NOMO-1 (cell line): ENCODE measurements around the gene UNC13D.
"Not testable (repeated sequence)": the region's sequence is repeated elsewhere in the genome, so short reads cannot be mapped to it uniquely, and the experiment has no call there.

Experiments used
- DNase-seq, 2 experiments: peaks; one replicate each; lab custom pipeline; 2025; ENCODE audit not compliant: unreplicated experiment in 2 of 2; lab: John Stamatoyannopoulos, UW

The UNC13D gene

DNA sequence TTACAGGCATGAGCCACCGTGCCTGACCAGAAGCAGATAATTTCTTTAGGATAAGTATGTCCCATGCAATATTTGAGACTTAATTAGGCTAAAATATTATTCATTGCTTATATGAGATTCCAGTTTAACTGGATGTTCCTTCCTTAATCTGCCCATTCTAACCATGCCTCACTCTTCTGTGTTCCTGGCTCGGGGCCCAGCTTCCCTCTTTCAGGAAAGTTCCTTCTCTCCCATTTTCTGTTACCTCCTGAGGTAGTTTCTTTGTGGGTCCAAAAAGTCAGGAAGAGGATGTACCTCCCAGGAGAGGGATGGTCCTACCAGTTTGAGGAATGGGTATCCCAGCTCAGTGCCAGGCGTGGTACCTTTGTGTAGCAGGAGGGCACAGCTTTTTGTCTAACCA, 36.3 kb downstream of the UNC13D start:
- DNase-seq = no peak

DNA sequence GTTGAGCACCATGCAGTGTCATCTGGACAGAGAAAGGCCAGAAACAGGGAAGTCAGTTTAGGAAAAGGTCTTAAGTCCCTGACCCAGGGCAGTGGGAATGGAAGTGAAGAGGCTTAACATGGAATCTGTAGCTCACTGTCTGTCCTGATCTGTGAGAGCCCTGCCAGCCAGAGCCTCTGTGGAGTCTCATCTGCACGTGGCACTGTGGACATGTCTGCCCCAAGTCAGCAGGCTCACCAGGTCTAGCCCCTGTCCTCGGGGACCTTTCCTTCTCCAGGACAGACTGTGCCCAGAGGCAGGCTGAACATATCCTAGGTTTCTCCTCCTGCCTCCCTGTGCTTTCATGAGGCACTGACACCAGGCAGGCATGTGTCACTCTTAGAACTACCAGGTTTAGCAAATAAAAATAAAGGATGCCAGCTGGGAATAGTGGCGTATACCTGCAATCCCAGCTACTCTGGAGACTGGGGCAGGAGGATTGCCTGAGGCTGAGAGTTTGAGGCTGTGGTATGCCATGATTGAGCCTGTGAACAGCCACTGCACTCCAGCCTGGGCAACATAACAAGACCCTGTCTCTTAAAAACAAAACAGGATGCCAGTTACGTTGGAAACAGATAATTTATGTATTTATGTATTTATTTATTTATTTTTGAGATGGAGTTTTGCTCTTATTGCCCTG, 37.2 kb downstream of the UNC13D start:
- DNase-seq = no peak

DNA sequence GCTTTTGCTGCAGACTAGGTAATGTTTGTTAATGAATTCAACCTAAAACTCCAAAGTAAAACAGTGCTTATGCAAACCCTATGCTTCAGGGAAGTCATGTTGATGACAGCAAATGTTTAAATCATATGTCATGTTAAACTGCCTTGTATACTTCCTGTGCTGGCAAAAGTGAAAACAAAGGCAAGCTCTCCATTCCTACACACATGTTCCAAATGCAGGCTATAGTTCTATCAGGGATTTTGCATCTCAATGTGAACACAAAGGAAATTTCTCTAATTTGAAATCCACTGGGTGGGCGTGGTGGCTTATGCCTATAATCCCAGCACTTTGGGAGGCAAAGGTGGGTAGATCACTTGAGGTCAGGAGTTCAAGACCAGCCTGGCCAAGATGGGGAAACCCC, 40.3 kb downstream of the UNC13D start:
- DNase-seq = no peak

DNA sequence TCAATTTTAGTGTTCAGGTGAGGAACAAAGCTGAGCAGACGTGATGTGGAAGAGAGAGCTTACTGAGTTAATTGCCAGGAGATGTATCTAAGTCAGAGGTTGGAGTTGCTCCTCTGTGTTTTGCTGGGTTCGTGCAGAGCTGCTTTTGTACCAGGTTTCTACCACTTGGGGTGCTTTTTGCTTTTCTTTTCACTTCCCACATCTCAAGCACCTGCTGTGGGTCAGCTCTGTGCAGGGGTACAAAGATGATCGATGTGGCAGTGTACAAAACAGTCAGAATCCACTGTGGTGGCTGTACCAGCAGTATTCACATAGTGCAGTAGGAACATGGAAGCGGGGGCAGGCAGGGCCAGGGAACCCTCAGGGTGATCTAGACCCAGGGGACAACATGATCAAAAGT, 44.8 kb downstream of the UNC13D start:
- DNase-seq = no peak

DNA sequence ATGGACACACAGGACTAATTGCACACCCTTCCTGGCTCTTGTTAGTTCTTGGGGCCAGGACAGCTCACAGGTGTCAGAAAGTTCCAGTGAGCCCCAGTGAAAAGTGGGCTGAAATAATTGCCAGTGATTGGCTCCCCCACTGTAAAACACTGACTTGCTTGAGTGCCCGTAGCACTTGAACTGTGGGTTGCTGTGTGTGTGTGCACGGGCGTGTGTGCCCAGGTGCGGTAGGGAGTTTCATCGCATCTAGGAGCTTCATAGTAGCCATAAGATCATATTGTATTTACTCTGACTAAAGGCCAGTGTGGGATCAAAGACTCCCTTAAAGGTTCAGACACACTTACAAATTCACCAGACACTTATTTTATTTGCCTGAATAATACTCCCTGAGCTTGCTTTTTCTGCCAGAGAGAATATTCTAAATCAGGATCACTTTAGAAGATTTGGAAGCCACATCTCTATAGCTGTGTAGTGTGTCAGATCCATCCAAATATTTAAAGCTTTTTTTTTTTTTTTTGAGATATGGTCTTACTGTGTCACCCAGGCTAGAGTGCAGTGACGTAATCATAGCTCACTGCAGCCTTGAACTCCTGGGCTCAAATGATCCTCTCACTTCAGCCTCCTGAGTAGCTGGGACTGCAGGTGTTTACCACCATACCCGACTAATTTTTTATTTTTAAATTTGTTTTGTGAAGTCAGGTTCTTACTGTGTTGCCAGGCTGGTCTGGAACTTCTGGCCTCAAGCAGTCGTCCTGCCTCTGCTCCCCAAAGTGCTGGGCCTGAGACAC, 48.2 kb downstream of the UNC13D start:
- DNase-seq = no peak

DNA sequence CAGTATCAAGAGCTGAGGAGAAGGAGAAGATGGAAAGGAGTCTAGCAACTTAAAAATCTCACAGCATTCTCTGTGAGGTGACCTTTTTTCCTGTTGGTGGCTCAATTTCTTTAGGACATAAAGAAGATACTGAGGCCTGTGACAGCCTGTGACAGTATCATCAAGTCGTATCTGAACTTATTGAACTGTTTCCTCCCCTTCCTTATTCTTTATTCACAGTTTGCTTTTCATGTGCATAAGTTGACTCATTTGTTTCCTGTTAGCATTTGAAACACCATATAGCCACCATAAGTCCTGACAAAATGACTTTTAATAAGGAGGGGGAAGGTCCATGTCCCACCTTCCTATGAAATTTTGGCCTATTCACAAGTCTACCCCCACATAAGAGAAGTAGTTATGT, 50.7 kb downstream of the UNC13D start:
- DNase-seq = no peak

DNA sequence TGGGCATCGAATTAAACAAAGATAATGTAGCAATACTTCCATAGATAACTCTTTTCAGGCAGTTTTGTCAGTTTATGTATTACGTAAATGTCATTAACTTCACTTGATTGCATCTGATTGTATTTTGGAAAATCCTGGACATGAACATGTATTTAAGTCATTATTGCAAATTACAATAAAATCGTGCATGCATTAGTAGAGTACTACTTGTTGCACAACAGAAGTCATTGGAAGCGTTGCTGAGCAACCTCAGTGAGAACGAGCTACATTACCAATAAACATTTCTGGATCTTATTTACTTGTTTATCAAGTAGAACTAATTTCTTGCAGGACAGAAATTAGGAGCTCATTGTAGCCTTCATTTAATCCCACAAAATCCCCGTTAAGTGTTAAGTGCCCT, 53.0 kb downstream of the UNC13D start:
- no peak for DNase-seq

DNA sequence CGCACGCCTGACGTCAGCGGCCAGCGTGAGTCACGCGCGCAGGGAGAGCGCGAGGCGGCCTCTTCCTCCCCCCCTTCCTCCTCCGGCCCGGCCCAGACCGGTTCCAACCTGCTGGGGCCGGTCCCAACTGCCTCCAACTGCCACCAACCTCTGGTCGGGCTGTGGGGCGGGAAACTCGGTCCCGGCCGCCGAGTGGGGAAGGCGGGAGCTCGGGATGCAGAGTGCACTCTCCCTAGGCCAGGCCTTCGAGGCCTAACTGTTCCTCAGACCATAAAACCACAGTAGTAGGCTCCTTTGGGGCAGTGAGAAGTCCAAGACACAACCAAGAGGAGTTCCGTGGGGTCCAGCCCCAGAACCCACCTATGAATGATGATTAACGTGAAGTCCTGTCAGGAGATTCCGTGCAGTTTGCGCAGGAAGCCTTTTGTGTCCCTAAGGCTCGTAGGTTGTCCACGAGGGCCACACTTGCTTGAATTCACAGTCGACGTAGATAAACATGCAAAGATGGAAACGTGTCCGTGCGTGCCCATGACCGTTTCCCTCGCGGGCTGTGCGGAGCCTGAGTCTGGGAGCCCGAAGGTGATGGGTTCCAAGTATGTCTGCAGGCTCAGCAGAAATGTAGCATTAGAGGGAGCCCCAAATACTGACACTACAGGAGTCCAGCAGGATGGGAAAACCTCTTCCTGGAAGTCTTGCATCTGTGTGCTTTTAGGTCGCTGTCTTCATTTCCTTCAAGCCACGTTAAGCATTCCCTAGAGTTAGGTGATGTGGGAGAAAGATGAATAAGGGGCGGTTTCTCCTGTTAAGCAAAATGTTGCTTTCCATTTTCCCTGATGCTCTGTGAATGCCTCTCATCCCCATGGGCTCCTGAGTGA, 59.0 kb downstream of the UNC13D start:
- peak; percentile 87 to 92 for DNase-seq

DNA sequence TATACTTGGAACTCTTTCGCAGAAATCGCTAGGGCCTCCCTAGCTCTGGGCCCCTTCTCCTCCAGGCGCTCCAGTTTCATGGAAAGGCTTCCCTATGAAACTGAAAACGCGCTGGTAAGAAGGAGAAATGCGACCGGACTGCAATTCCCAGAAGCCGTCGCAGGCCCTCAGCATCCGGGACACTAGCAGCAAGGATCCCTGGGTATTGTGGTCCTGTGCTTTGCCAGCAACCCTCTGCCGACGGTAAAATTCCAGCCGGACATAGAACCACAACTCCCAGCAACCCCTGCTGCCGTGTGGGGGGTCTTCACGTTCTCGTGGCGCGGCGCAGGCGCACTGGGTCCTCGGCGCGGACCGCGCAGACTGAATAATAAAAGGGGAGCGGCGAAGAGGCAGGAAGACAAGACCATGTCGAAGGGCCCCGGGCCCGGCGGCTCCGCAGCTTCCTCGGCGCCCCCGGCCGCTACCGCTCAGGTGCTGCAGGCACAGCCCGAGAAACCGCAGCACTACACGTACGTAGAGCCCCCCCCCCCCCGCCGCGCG, 59.7 kb downstream of the UNC13D start, which contains the start of gene UNK:
Gene UNK, plus strand, starts transcription at position 334 of the 543 bp plus-strand sequence. Its CDS starts 75 bp downstream, at position 409.
- DNase-seq = peak; percentile 95 to 99

DNA sequence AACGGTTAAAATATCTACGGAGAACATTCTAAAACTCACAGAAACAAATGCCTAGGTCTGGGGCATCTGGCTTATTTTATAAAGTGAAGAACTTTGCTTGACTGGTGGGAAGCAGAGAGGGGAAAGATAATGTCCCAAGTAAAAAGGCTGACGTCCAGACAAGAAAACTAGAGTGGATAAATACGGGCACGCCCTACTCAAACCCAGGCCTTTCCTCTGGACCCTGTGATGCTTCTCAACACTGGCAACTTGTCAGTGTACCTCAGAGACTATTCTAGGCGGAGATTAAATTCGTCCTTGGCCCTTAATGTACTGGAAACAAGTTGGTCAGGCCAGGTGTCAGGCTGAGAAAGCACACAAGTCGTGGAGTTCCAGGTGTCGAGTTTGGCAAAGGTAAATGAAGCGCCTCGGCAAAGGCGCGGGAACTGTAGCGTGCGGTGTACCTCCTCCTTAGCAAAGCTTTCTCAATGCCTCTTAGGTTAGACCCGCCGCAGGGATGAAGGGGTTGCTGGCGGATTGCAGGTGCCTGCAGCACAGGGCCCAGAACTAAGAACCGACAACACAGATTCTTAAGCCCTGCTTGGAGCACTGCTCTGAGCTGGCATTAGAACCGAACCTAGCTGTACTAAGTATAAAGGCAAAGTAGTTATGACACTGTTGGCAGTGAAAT, 60.3 kb downstream of the UNC13D start:
- no peak for DNase-seq

DNA sequence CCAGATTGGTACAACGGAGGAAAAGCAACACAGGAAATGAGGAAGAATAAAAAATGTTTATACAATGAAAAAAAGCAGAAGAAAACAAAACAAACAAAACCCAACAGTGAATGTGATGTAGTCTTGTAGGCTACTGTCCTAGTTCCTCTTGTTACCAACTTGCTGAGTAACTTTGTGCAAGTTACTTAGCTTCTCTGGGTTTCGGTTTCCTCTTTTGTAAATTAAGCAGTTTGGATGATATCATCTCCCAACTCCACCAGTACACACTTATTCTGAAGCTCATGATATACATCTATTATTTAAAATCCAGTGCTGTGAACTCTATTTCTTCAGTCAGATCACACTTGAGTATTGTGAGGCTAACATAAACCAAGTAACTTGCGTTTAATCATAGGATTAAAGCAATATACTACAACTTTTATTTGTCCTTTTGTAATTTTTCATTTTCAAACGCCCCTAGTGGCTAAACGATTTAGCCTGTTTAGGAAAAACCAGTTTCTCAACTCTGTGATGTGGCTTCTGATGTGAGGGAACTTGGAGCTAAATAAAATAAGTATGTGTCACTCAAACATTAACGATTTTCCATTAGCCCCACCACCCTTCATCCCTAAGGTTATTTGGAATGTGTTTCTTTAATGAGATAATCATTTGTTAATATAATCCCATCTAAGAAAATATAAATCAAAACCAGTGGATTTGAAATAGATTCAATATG, 61.0 kb downstream of the UNC13D start:
- peak; percentile 83 to 97 for DNase-seq

DNA sequence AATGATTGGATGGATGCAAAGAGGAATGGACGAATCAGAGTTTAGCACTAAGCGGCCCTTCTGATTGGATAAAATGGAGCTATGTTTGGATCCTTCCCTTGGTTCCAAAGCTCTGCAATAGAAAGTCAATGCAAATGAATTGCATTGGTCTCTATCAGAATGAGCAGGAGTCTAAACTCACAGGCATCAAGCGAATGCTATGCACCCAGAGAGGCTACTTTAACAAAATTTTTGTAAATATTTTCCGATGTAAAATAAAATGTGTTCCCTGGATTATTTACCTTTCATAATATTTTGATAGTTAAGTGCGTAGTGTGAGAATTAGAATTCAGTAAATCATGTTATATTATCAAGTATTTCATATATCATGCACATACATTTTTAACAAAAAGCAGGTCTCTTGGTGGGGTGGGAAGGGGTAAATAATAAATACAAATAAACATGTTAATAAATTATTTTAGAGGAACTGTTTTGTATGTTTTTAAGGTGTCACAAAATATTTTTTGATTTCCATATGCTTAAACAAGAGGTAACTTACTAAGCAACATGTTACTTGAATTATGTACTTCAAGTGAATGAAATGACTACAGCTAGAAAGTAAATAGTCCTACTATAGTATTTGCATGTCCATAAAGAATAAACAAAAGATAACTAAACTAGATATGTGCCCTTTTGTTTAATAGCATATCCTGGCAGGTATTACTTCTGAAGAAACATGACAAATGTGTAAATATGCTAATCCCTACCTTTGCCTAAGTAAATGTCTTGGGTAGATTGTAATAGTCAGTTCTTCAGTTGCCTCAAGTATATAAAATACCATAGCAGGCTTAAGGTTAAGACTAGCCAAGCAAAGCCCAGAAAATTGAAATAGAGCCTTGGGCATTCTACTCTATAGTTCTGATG, 64.0 kb downstream of the UNC13D start:
- DNase-seq = no peak

DNA sequence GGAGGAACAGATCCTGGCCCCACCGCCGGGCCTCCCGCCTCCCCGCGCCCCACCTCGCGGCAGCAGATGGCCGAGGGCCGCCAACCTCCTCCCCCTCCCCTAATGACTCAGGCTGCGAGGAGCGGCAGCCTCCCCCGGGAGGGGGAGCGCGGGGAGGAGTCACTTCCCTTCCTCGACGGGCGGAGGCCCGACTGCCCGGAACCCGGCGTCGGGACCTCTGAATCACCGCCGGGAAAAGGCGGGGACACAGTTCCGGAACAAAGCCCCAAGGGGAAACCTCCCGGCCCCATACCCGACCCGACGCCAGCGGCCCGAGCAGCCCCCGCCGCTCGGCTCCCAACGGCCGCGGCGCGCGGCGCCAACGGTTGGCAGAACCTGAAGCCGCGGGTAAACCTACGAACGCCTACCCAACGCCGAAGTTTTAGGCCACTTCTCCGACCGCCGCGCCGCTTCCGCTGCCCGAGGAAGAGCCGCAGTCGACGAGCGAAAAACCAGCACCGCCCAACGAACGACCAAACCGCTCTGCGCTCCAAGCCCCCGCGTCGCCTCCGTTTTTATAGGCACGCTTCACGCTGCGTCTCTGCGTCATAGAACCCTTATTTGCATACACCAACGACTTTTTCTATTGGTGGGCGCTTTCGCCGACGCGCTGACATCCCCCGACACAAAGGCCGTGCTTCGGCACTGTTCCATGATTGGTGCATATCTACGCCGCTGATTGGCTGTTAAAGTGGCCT, 64.8 kb downstream of the UNC13D start:
- DNase-seq = peak; percentile 99

DNA sequence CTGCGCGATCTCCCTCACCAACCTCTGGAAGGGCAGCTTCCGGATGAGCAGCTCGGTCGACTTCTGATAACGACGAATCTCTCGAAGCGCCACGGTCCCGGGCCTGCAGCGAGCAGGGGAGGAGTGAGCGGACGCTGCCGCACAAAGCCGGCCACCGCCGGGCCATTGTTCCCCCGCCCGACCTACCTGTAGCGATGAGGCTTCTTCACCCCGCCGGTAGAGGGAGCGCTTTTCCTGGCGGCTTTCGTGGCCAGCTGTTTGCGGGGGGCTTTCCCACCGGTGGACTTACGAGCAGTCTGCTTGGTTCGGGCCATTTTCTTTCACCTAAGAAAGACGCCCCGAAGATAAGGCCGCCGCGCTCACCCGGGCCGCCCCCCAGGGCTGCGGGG, 65.3 kb downstream of the UNC13D start:
- peak in 1 of 2 experiments; percentile 72 for DNase-seq

DNA sequence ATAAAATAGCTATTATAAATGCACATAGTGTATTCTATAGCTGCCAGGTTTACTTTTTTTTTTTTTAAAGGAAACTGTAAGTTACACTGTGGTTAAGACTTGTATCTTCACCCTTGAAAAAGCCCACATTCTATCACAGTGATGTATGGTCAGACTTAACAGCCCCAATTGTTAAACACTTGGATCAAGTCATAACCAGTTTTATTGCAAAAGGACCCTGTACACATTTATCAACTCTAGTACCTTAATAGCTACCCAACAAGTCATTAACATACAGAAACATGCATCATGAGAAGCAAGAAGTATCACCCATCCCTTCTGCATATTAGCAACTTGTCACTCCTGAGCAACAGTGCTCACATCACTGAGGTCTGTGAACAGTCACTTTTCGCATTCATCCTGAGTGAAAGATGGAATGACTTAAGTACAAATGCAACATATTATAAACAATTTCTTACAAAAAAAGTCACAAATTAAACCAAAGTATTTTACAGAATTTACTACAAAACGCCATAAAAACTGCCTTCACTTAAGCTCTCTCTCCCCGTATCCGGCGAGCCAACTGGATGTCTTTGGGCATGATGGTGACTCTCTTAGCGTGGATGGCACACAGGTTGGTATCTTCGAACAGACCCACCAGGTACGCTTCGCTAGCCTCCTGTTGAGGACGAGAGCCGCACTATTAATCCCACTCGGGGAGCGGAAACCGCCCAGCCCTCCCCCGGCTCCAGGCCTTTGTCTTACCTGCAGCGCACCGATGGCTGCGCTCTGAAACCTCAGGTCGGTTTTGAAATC, 65.9 kb downstream of the UNC13D start:
- DNase-seq = not testable (repeated sequence)

DNA sequence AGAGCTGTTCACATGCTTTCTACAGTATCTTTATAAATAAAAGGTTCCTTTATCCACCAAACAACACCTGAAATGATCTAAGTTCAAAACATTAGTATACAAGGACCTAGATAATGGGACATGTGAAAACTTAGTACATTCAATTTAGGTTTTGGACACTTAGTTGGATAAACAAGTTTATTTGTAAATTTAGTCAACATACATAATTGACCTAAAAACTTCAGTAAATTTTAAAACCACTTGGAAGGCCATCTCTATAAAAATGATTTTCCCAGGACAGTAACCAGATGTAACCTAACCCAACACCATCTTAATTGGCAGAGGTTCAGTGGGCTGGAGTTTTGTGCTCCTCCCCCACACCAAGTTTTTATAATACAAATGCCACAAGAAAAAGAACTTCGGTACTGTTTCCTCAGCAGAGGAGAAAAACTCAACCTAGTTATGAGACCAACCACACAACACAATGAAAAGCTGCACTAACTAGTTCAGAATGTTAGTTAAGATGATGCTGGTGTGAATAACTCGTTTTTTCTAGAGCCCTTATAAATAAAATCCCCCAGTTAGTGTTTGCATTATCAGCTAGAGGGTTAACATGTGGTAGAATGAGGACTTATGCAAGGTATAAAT, 66.8 kb downstream of the UNC13D start:
- DNase-seq = no peak
